Endothelial cell of umbilical vein (primary cell): Measurements from ENCODE around the gene LIMK2.

ENCODE experiments used
- CTCF ChIP-seq, 2 donors: IDR thresholded peaks; 1 replicate in 1 of 2; 2 replicates in 1 of 2; pipeline ENCODE4 v1.5.1; 2011; ENCODE audit warnings: low read length in 2 of 2, mild to moderate bottlenecking in 2 of 2, moderate library complexity in 2 of 2, control low read depth in 1 of 2, inconsistent platforms in 1 of 2, low read depth in 1 of 2; ENCODE audit not compliant: insufficient read depth in 1 of 2; ENCODE audit errors: extremely low read depth in 1 of 2
- EZH2 ChIP-seq: IDR thresholded peaks from 2 replicates; pipeline ENCODE4 v1.6.1; 2012; ENCODE audit warnings: borderline replicate concordance, low read depth, mild to moderate bottlenecking, moderate library complexity, low read length, inconsistent platforms; ENCODE audit not compliant: severe bottlenecking
- JUN ChIP-seq: IDR thresholded peaks from 2 replicates; pipeline ENCODE4 v1.6.1; 2011; ENCODE audit warnings: borderline replicate concordance, low read depth; ENCODE audit not compliant: insufficient read length, insufficient read depth
- MYC ChIP-seq: IDR thresholded peaks from one replicate; pipeline ENCODE4 v1.6.1; 2011; ENCODE audit warnings: mild to moderate bottlenecking, low read depth, low read length
- POLR2A ChIP-seq: IDR thresholded peaks from 2 replicates; pipeline ENCODE4 v1.6.1; 2012; ENCODE audit warnings: low read depth, mild to moderate bottlenecking, control low read depth, low read length
- POLR2AphosphoS5 ChIP-seq: IDR thresholded peaks from 2 replicates; pipeline ENCODE4 v1.6.1; 2012; ENCODE audit warnings: low read depth, mild to moderate bottlenecking, control low read depth, low read length, moderate library complexity; ENCODE audit not compliant: insufficient read depth
- TF ChIP-seq, protein P1 (sequence below): IDR thresholded peaks from 2 replicates; pipeline ENCODE4 v1.6.1; 2011; ENCODE audit not compliant: insufficient read depth, insufficient read length

- TF ChIP-seq CTCF (IDR thresholded peaks at IDR 0.05; ENCODE audit: extremely low read depth in 1 of 2, insufficient read depth in 1 of 2, low read depth in 1 of 2, low read length in 2 of 2) (peak in 1 of 2 donors; percentile 27), MYC (no peak), EZH2 (no peak), POLR2A (no peak), POLR2AphosphoS5 (no peak), JUN (no peak)
- TF ChIP-seq, protein P1, sequence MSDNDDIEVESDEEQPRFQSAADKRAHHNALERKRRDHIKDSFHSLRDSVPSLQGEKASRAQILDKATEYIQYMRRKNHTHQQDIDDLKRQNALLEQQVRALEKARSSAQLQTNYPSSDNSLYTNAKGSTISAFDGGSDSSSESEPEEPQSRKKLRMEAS: no peak
Measured at GRCh38 chr22:31253949-31254348, 41.9 kb downstream of the LIMK2 start.
